ENCODE results near the gene JARID2.

JARID2 gene

GRCh38 chr6:15382712-15383111 lies 136.8 kb downstream of the JARID2 start:
- no peak for DNase-seq

DNA sequence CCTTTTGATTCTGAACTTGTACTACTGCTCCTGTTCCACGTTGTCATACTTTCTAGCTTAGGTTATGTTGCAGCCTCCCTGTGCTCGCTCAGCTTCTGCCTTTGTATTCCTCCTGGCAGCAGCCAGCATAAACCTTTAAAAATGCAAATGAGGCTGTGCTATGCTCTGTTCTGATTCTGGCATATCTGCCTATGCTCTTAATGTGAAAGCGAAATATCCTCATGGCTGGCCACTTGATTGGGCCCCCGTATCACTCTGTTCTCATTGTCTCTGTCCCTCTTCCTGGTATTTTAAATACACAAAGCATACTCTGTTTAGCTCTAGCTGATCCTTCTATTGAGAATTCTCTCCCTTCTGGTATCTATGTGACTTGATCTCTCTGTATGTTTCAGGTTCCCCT lies 139.0 kb downstream of the JARID2 start:
- peak; percentile 88 to 89 for DNase-seq

GRCh38 chr6:15385521-15385920 lies 139.7 kb downstream of the JARID2 start:
- DNase-seq: no peak

- DNase-seq: no peak
Measured at GRCh38 chr6:15386110-15386755, 140.4 kb downstream of the JARID2 start.

DNA sequence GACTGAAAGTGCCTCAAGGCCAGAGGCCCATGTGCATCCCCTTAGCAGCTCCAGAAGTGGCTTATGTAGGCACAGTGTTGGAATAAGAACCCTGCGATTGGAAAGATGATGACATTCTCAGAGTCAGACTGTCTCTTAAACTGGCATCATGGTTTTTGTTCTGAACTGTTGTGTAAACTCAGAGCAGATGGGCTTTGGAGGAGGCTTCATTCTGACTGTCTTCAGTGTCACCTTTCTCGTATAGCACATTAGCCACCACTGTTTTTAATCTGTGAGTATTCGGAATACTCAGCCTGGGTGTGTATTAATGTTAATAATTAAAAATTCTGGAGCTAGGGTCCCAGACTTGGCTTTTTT lies 140.9 kb downstream of the JARID2 start:
- DNase-seq: no peak

- no peak for DNase-seq
Measured at GRCh38 chr6:15387118-15387517, 141.2 kb downstream of the JARID2 start.

- no peak for DNase-seq
Measured at GRCh38 chr6:15389084-15389764, 143.4 kb downstream of the JARID2 start.

- peak; percentile 33 to 66 for DNase-seq
Measured at GRCh38 chr6:15389765-15390723, 144.2 kb downstream of the JARID2 start.

- no peak for DNase-seq
Measured at GRCh38 chr6:15391500-15391899, 145.6 kb downstream of the JARID2 start.

- DNase-seq: no peak
Measured at GRCh38 chr6:15392182-15392581, 146.3 kb downstream of the JARID2 start.

DNA sequence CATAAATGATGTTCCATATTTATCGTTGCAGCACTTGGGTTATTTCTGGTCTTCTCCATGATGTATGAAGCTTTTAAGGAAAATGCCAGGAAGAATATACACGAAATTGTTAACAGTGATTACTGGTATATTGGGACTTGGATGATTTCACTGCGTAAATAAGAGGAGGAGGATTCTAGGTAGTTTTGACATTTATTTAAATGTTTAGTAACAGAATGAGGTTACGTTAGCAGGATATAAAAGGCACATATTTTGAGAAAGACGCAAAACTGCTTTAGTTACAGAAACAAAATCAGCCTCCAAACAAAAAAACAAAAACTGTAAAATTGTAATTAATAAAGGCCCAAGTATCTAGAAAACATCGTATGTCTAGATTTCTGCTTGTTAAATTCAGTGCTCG lies 147.7 kb downstream of the JARID2 start:
- DNase-seq: no peak

GRCh38 chr6:15395087-15395486 lies 149.2 kb downstream of the JARID2 start:
- no peak for DNase-seq

DNA sequence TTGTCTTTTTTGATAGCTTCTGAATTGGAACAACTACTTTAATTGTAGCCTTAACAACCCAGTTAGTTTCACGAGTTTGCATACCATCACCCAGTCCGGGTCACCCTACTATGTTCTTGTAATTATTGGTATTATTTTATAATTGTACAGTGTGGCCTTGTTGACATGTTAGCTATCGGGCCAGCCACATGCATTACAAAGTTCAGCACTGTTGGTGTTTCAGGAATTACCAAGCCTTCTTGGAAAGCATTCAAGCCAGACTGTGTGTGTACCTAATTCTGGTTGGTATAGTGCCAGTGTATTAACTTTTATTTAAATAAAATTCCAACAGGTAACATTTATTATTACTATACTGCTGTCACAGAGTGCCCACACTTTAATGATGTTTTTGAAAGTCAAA lies 150.9 kb downstream of the JARID2 start:
- no peak for DNase-seq

GRCh38 chr6:15398633-15399275 lies 152.9 kb downstream of the JARID2 start:
- DNase-seq: no peak

DNA sequence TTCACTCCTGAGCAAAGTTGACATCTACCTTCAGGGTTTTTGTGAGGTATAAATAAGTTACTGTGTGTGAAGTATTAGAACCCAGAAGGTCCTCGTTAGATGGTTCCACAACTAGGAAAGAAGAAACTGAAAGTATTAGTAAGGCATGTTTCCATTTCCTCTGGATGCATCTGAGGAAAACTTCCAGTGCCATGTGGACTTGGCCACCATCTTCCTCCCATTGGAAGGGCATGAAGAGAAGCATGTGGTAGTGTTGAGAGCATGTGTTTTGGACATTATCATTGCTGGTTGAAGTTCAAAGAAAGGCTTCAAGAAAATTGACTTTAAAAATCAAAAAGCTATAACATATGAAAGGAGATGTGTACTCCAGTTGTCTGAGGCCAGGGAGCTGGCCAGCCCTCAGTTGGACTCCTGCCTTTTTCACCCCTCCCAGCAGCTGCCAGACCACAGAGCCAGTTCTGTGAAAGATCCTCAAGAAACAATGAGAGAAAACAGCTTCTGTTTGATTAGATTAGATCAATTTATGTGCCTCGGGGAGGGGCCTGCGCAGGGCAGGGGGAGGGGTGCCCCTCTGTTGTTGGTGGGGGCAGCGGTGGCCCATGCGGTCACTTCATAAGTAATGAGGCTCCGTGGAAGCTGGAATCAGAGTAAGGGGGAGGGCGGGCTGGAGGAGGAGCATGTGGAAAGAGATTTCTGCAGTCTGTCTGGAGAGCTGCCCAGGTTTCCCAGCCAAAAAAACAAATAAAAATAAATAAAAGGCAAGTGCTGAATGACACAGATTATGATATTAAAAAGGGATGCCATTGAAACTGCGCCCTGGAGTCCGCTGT lies 154.0 kb downstream of the JARID2 start:
- DNase-seq: peak in 1 of 2 experiments; percentile 44

DNA sequence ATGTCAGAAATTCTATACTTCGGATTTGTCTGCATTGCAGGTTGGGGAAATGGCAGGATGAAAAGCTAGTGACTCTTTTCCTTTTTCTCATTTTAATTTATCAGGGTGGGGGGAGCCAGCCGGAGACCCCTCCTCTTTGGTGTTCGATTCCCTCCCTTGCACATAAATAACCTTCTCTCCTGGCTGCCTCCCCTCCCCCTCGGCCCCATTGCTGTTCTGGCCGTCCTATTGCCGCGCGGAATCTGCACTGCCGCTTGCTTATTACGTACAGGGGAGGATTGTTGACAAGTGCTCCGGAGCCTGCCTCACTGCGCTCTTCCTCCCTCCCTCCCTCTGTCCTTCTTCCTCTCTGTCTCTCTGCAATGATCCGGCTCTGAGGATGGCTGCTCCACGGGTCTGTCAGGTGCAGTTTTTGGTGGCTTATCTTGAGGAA lies 154.7 kb downstream of the JARID2 start:
- peak in 1 of 2 experiments; percentile 74 for DNase-seq

GRCh38 chr6:15401120-15401519 lies 155.3 kb downstream of the JARID2 start:
- DNase-seq: no peak

GRCh38 chr6:15401769-15402250 lies 155.9 kb downstream of the JARID2 start:
- no peak for DNase-seq

DNA sequence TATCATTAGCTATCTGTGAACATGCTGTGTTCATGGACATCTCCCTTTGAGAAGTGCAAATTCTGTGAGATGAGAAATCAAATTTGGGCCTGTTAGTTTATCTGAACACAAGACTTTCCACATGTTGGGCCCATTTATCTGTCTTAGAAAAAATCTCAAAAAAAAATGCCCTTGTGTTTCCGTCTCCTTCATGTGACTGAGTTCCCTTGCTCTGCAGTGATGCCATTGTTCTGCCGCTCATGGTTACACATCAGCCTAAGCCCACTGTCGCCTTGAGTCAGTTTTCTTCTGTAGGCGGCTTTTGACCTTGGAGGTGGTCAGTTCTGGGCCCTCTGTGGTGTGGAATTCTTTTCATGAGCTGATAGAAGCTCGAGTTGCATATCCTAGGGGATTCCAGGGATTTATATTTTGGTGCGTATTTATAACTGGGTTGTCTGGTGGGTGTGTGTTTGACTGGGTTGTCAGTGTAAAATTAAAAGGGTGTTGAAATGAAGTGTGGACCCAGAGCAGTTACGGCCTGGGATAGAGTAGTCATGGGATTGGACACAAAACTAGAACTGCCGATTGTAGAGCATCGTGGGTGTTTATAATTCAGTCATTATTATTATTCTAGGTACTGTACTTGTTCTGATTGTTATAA lies 156.7 kb downstream of the JARID2 start:
- DNase-seq: no peak

GRCh38 chr6:15403094-15403755 lies 157.4 kb downstream of the JARID2 start:
- DNase-seq: no peak

GRCh38 chr6:15404685-15404980 lies 158.8 kb downstream of the JARID2 start:
- DNase-seq: no peak
